HG02642 (cell line): ENCODE measurements around the gene ZNF202.

ENCODE experiments used
- ATAC-seq: cut with Tn5 transposase; IDR thresholded peaks from one replicate; pipeline ENCODE4 v1.9.1; 2021; ENCODE audit warnings: mild to moderate bottlenecking; ENCODE audit not compliant: unreplicated experiment, poor library complexity

ZNF202 gene

GRCh38 chr11:123690485-123690884, 51.0 kb downstream of the ZNF202 start:
- ATAC-seq = no peak

GRCh38 chr11:123684601-123685000, 56.9 kb downstream of the ZNF202 start:
- no peak for ATAC-seq

- no peak for ATAC-seq
Measured at GRCh38 chr11:123683428-123684170, 57.9 kb downstream of the ZNF202 start.

- no peak for ATAC-seq
Measured at GRCh38 chr11:123682696-123683410, 58.6 kb downstream of the ZNF202 start.

GRCh38 chr11:123681030-123681429, 60.4 kb downstream of the ZNF202 start:
- ATAC-seq = no peak

- no peak for ATAC-seq
Measured at GRCh38 chr11:123678246-123678645, 63.2 kb downstream of the ZNF202 start.

GRCh38 chr11:123677510-123677909, 64.0 kb downstream of the ZNF202 start:
- no peak for ATAC-seq

- no peak for ATAC-seq
Measured at GRCh38 chr11:123674297-123674696, 67.2 kb downstream of the ZNF202 start.
